CD1c-positive myeloid dendritic cell (primary cell): ENCODE results near the gene IL17REL.

Experiments
- DNase-seq: peaks from one replicate; pipeline ENCODE4 v3.0.0-alpha.2; 2016; ENCODE audit errors: extremely low spot score

IL17REL gene

GRCh38 chr22:50012211-50013181 is at the start of gene IL17REL:
TSS of gene IL17REL (minus strand) at chr22:50012765. CDS start at chr22:50012646, 119 bp downstream.
- no peak for DNase-seq

- DNase-seq = no peak
Observed at GRCh38 chr22:50061824-50062355, 49.3 kb upstream of the IL17REL start.

GRCh38 chr22:50061141-50061823 is 48.7 kb upstream of the IL17REL start:
- DNase-seq = no peak

GRCh38 chr22:50060441-50061140 is 48.0 kb upstream of the IL17REL start:
- DNase-seq = no peak

- no peak for DNase-seq
Observed at GRCh38 chr22:50059881-50060262, 47.3 kb upstream of the IL17REL start.

GRCh38 chr22:50058906-50059880 is 46.6 kb upstream of the IL17REL start:
- DNase-seq = no peak

- DNase-seq = no peak
Observed at GRCh38 chr22:50058061-50058905, 45.7 kb upstream of the IL17REL start, which contains the start of gene TTLL8. TSS of gene TTLL8 (minus strand) at chr22:50058298.

- no peak for DNase-seq
Observed at GRCh38 chr22:50057278-50058060, 44.9 kb upstream of the IL17REL start.

- no peak for DNase-seq
Observed at GRCh38 chr22:50056214-50056972, 43.8 kb upstream of the IL17REL start.

- no peak for DNase-seq
Observed at GRCh38 chr22:50053861-50054260, 41.3 kb upstream of the IL17REL start.

- no peak for DNase-seq
Observed at GRCh38 chr22:50051930-50052329, 39.4 kb upstream of the IL17REL start.

- DNase-seq = no peak
Observed at GRCh38 chr22:50049299-50050195, 37.0 kb upstream of the IL17REL start.

- DNase-seq = no peak
Observed at GRCh38 chr22:50048836-50049235, 36.3 kb upstream of the IL17REL start.

- no peak for DNase-seq
Observed at GRCh38 chr22:50048061-50048765, 35.6 kb upstream of the IL17REL start.

- no peak for DNase-seq
Observed at GRCh38 chr22:50047346-50047745, 34.8 kb upstream of the IL17REL start.

- no peak for DNase-seq
Observed at GRCh38 chr22:50046481-50047245, 34.1 kb upstream of the IL17REL start.
